Thyroid gland (tissue), 4 donors: ENCODE data around the gene FOXB2. TPM values are rescaled to one million over a fixed set of nuclear protein-coding genes. Genes with fewer than 3 reads are reported as not detected.
A peak's percentile ranks its signal among the peaks of the same experiment; 100 is the strongest.
"Not testable (repeated sequence)": the region's sequence is repeated elsewhere in the genome, so short reads cannot be mapped to it uniquely, and the experiment has no call there.

Source experiments
- DNase-seq, 2 donors: peaks; one replicate each; pipeline ENCODE4 v3.0.0-alpha.2; 2019
- H3K27ac ChIP-seq, 3 donors: fragments of 200-600 bp; sonication (generic); 1 replicate in 2 of 3; 2 replicates in 1 of 3; pipeline ENCODE4 v1.5.1; 2016 to 2019; ENCODE audit warnings: mild to moderate bottlenecking in 1 of 3, moderate library complexity in 1 of 3
- H3K27me3 ChIP-seq: fragments of 200-600 bp; sonication (generic); one replicate; pipeline ENCODE4 v1.5.1; 2019
- H3K36me3 ChIP-seq, 2 donors: fragments of 200-600 bp; sonication (generic); one replicate each; pipeline ENCODE4 v1.5.1; 2016 to 2019
- H3K4me1 ChIP-seq, 2 donors: fragments of 200-600 bp; sonication (generic); one replicate each; pipeline ENCODE4 v1.5.1; 2017 to 2019
- H3K4me3 ChIP-seq, 3 donors: fragments of 200-600 bp; sonication (generic); replicated peaks in 1 of 3; 1 replicate in 2 of 3; 2 replicates in 1 of 3; pipeline ENCODE4 v1.5.1; 2016; ENCODE audit warnings: mild to moderate bottlenecking in 1 of 3
- H3K9me3 ChIP-seq: fragments of 200-600 bp; sonication (generic); one replicate; pipeline ENCODE4 v1.5.1; 2017
- POLR2A ChIP-seq, 2 donors: fragments of 450-650 bp; IDR thresholded peaks; one replicate each; pipeline ENCODE4 v1.6.1; 2017; ENCODE audit warnings: antibody characterized with exemption in 2 of 2, mild to moderate bottlenecking in 2 of 2, moderate library complexity in 1 of 2
- WGBS, 2 donors: methylation state at CpG; one replicate each; pipeline ENCODE4 v1.1.5; 2017; 5-methylcytosine and 5-hydroxymethylcytosine counted together
- intact Hi-C: fragments of 100-400 bp; cut with DNase I; formaldehyde crosslinking; loops from one replicate; pipeline ENCODE4 v1.15.1; 2023
- total RNA-seq, 4 donors: library from RNA; depleted of rRNA; stranded (reverse); fragments of >200 nt; gene quantifications; one replicate each; pipeline ENCODE4 v1.2.3, GENCODE V29; 2016
- TF ChIP-seq, protein P1 (sequence below), 6 experiments: fragments of 200-600 bp in 3 of 6; fragments of 450-650 bp in 3 of 6; sonication (generic) in 3 of 6; IDR thresholded peaks; one replicate each; pipeline ENCODE4 v1.5.1; 2016 to 2019; ENCODE audit warnings: antibody characterized with exemption in 6 of 6, mild to moderate bottlenecking in 2 of 6, inconsistent platforms in 1 of 6, moderate library complexity in 1 of 6

Gene FOXB2
- not detected for total RNA-seq

- no peaks in the 10 kb centered on the region for H3K9me3 ChIP-seq
- peak within 1 kb of the TSS in 1 of 3 donors; percentile 1 for H3K4me3 ChIP-seq
- 3 to 7% methylated on average over 35 to 38 of the region's 51 CpGs for WGBS, 2 donors
- no peaks in the 10 kb centered on the region for H3K36me3 ChIP-seq
- H3K4me1 ChIP-seq, result peaks cover 43 to 44% of the 10 kb centered on the region in 2 donors
- DNase-seq, result no peak
- no peak within 1 kb of the TSS for H3K27ac ChIP-seq
- peaks cover 78% of the 10 kb centered on the region for H3K27me3 ChIP-seq
- intact Hi-C loops, result no loop called here
- TF ChIP-seq, protein P1, sequence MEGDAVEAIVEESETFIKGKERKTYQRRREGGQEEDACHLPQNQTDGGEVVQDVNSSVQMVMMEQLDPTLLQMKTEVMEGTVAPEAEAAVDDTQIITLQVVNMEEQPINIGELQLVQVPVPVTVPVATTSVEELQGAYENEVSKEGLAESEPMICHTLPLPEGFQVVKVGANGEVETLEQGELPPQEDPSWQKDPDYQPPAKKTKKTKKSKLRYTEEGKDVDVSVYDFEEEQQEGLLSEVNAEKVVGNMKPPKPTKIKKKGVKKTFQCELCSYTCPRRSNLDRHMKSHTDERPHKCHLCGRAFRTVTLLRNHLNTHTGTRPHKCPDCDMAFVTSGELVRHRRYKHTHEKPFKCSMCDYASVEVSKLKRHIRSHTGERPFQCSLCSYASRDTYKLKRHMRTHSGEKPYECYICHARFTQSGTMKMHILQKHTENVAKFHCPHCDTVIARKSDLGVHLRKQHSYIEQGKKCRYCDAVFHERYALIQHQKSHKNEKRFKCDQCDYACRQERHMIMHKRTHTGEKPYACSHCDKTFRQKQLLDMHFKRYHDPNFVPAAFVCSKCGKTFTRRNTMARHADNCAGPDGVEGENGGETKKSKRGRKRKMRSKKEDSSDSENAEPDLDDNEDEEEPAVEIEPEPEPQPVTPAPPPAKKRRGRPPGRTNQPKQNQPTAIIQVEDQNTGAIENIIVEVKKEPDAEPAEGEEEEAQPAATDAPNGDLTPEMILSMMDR (IDR thresholded peaks at IDR 0.05), result no peak
- no peak for TF ChIP-seq POLR2A (IDR thresholded peaks at IDR 0.05)
Observed at GRCh38 chr9:77019236-77019925, at the start of gene FOXB2. TSS of gene FOXB2 (plus strand) at chr9:77019655. CDS start at chr9:77019655, 0 bp downstream.

DNA sequence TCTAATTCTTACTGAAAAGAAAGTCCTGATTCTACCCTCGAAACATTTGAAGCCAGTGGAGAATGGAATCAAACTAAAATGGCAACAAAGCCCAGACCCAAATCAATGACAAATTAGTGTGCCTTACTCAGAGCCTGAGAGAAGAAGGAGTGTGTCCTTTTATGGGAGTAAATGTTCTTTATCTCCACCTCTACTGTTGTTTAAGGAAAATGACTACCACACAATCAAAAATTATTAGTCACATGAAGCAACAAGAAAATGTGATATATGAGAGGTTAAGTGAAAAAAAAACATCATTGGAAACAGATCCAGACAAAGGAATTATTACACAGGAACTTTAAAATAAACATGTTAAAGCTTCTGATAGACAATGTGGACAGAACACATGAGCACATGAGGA, 49.7 kb upstream of the FOXB2 start:
- 82 to 85% methylated on average over 1 of the region's 1 CpG for WGBS, 2 donors
- Histone ChIP-seq H3K4me3 (no peak overlapping the region), H3K36me3 (no peaks in the 10 kb centered on the region), H3K4me1 (no peaks in the 10 kb centered on the region), H3K27ac (no peak overlapping the region), H3K9me3 (no peaks in the 10 kb centered on the region), H3K27me3 (no peaks in the 10 kb centered on the region)
- TF ChIP-seq, protein P1 (IDR thresholded peaks at IDR 0.05), result no peak
- no peak for TF ChIP-seq POLR2A (IDR thresholded peaks at IDR 0.05)
- intact Hi-C loops, result no loop called here
- no peak for DNase-seq

GRCh38 chr9:76978831-76979230, 40.6 kb upstream of the FOXB2 start:
- H3K36me3 ChIP-seq, DNase-seq, H3K27me3 ChIP-seq, intact Hi-C loops, H3K4me1 ChIP-seq, H3K9me3 ChIP-seq, H3K4me3 ChIP-seq, H3K27ac ChIP-seq: not testable (repeated sequence)
- 89 to 94% methylated on average over 9 of the region's 9 CpGs for WGBS, 2 donors

DNA sequence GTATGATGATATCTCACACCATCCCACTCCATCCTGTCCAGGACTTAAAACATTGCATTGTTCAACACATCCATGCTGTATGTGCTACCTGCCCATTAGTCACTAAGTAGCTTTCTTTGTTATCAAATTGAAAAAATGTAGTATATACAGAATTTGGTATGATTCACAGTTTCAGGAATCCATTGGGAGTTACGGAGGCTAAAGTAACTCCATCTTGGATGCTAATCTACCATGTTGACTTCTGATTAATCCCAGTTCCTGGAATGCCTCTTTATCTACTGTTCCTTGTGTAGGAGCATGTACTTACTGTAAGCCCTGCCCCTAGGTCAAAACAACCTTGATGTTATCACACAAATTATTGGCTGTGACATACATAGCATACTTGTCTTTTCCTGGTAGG, 38.9 kb upstream of the FOXB2 start:
- intact Hi-C loops, result no loop called here
- no peaks in the 10 kb centered on the region for H3K36me3 ChIP-seq
- H3K27ac ChIP-seq, result no peak overlapping the region
- no peaks in the 10 kb centered on the region for H3K4me1 ChIP-seq
- H3K9me3 ChIP-seq, result no peaks in the 10 kb centered on the region
- 88 to 91% methylated on average over 1 of the region's 1 CpG for WGBS, 2 donors
- DNase-seq, result no peak
- TF ChIP-seq, protein P1 (IDR thresholded peaks at IDR 0.05), result no peak
- TF ChIP-seq POLR2A (IDR thresholded peaks at IDR 0.05), result no peak
- no peaks in the 10 kb centered on the region for H3K27me3 ChIP-seq
- H3K4me3 ChIP-seq, result no peak overlapping the region

DNA sequence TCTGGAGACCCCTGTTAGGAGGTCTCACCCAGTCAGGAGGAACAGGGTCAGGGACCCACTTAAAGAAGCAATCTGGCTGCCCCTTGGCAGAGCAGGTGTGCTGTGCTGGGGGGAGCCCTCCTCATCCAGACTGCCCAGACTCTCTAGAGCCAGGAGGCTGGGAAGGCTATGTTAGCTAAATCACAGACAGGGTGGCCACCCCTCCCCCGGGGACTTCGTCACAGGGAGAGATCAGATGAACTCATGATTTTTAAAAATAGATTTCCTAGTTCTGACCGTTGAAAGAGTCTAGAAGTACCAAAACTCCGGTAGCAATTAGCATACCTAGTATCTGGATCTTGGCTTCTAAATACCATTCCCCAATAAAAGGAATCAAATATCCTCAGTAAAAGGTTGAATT, 35.0 kb upstream of the FOXB2 start:
- DNase-seq, result no peak
- Histone ChIP-seq H3K4me1 (no peaks in the 10 kb centered on the region), H3K9me3 (no peaks in the 10 kb centered on the region), H3K27ac (no peak overlapping the region), H3K4me3 (no peak overlapping the region), H3K36me3 (no peaks in the 10 kb centered on the region), H3K27me3 (no peaks in the 10 kb centered on the region)
- intact Hi-C loops, result no loop called here
- WGBS, 2 donors, result 84 to 88% methylated on average over 4 of the region's 4 CpGs
- TF ChIP-seq, protein P1 (IDR thresholded peaks at IDR 0.05), result no peak
- no peak for TF ChIP-seq POLR2A (IDR thresholded peaks at IDR 0.05)
